ENCODE measurements around the gene TRDN. TPM values are rescaled to one million over a fixed set of nuclear protein-coding genes. Genes with fewer than 3 reads are reported as not detected.
"Not testable (repeated sequence)": the region's sequence is repeated elsewhere in the genome, so short reads cannot be mapped to it uniquely, and the experiment has no call there.

The TRDN gene
- total RNA-seq, 1 donor from 2014 or later, result not detected

DNA sequence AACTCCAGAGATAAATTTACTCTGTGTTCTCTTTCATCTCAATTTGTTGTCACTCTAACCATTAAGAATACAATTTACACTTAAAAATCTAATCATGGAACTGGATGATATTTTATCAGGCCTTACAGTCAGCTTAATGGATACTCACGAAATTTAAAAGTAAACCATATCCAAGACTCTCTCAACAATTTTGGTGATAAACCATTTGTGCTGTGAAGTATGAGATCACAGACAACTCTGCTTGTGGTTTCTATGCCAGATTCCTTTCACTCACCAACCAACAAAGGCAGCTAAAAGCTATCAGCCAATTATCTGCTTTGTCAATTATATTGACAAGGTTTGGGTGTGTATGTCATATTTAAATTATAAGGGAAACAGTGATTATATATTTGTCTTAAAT is 155.8 kb downstream of the TRDN start:
- TF ChIP-seq, protein P1, sequence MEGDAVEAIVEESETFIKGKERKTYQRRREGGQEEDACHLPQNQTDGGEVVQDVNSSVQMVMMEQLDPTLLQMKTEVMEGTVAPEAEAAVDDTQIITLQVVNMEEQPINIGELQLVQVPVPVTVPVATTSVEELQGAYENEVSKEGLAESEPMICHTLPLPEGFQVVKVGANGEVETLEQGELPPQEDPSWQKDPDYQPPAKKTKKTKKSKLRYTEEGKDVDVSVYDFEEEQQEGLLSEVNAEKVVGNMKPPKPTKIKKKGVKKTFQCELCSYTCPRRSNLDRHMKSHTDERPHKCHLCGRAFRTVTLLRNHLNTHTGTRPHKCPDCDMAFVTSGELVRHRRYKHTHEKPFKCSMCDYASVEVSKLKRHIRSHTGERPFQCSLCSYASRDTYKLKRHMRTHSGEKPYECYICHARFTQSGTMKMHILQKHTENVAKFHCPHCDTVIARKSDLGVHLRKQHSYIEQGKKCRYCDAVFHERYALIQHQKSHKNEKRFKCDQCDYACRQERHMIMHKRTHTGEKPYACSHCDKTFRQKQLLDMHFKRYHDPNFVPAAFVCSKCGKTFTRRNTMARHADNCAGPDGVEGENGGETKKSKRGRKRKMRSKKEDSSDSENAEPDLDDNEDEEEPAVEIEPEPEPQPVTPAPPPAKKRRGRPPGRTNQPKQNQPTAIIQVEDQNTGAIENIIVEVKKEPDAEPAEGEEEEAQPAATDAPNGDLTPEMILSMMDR (conservative IDR thresholded peaks at IDR 0.05; ENCODE audit: low read depth, low read length), result no peak
- no peak overlapping the region for H3K4me3 ChIP-seq (ENCODE audit: low read depth, low read length)
- no peak for DNase-seq (ENCODE audit: low read depth)

DNA sequence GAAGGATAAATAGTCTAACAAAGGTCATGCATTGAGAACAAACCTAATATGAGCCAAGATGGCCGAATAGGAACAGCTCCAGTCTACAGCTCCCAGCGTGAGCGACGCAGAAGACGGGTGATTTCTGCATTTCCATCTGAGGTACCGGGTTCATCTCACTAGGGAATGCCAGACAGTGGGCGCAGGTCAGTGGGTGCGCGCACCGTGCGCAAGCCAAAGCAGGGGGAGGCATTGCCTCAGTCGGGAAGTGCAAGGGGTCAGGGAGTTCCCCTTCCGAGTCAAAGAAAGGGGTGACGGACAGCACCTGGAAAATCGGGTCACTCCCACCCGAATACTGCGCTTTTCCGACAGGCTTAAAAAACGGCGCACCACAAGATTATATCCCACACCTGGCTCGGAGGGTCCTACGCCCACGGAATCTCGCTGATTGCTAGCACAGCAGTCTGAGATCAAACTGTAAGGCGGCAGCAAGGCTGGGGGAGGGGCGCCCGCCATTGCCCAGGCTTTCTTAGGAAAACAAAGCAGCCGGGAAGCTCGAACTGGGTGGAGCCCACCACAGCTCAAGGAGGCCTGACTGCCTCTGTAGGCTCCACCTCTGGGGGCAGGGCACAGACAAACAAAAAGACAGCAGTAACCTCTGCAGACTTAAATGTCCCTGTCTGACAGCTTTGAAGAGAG is 164.6 kb downstream of the TRDN start:
- not testable (repeated sequence) for DNase-seq (ENCODE audit: low read depth); H3K4me3 ChIP-seq (ENCODE audit: low read depth, low read length)

DNA sequence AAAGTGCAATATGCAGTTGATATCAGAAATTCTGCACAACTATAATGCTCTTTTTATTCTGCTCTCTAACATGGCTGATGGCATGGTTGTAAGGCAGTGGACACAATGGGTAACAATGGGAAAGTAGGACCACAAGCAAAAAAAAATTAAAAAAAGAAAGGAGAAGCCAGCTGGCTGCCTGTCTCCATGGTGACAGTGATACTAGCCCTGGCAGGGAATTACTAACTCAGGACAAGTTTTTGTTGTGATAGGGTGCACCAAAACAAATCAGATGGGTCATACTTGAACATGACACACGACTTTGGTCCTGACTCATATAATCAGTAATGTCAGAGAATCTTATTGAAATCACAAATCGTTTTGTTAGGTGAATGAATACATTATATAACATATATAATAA is 169.4 kb downstream of the TRDN start:
- no peak overlapping the region for H3K4me3 ChIP-seq (ENCODE audit: low read depth, low read length)
- no peak for DNase-seq (ENCODE audit: low read depth)
- TF ChIP-seq, protein P1 (conservative IDR thresholded peaks at IDR 0.05; ENCODE audit: low read depth, low read length), result no peak

DNA sequence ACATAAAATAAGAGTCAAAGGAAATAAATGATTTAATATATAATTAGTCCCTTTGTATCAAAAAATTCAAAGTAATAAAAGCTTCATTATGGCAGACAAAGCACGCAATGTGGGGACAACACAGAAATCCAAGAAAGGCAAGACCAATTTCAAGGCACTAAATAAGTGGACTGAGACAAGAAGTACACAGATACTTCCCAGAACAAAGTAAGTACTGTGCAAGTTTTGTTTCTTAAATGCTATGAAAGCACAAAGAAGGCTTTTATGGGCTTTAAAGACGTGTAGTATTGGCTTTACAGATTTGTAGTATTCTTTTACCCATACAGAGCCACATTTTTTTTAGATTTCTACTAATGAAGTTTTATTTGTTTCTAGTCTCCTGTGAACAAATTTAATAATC is 174.6 kb downstream of the TRDN start:
- no peak for DNase-seq (ENCODE audit: low read depth)
- H3K4me3 ChIP-seq (ENCODE audit: low read depth, low read length), result no peak overlapping the region
- TF ChIP-seq, protein P1 (conservative IDR thresholded peaks at IDR 0.05; ENCODE audit: low read depth, low read length), result no peak

DNA sequence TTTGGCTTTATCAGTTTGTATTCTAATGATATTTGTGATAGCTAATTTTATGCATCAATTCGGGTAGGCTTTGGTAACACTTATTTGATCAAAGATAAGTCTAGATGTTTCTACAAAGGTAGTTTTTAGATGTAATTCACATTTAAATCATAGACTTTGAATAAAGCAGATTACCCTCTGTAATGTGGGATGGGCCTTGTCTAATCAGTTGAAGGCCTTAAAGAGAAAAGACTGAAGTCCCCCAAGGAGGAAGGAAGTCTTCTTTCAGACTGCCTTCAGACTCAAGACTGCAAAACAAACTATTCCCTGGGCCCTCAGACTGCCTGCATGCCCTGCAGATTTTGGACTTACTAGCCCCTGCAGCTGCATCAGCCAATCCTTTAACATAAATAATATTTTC is 178.5 kb downstream of the TRDN start:
- TF ChIP-seq, protein P1 (conservative IDR thresholded peaks at IDR 0.05; ENCODE audit: low read depth, low read length), result no peak
- H3K4me3 ChIP-seq (ENCODE audit: low read depth, low read length), result no peak overlapping the region
- DNase-seq (ENCODE audit: low read depth), result no peak

DNA sequence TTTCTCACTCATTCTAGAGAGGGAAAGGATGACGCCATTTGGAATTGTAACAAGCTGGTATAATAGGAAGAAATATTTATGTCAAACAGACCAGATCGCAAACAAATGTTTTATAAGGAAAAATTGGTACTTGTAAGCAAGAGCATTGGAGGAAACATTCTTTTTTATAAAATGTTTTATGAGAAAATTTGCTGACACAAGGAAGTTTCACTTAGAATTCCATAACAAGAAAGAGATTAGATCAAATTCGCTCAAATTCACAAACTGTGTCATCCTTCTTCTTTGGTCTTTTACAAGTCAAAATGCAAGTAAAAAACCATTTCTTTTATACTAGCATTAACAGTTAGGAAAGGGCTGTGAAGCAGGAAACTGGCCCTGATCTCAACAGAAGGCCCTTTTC is 179.9 kb downstream of the TRDN start:
- TF ChIP-seq, protein P1 (conservative IDR thresholded peaks at IDR 0.05; ENCODE audit: low read depth, low read length), result no peak
- no peak for DNase-seq (ENCODE audit: low read depth)
- H3K4me3 ChIP-seq (ENCODE audit: low read depth, low read length), result no peak overlapping the region

DNA sequence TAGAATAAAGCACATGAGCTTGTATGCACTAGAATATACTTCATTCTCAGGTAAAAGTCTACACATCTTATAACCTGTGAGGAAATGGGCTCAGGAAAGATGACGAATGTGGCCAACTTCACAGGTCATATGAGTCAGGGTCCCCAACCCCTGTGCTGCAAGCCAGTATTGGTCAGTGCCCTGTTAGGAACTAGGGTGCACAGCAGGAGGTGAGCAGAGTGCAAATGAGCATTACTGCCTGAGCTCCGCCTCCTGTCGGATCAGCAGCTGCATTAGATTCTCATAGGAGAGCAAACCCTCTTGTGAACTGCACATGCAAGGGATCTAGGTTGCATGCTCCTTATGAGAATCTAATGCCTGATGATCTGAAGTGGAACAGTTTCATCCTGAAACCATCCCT is 182.3 kb downstream of the TRDN start:
- no peak for DNase-seq (ENCODE audit: low read depth)
- no peak overlapping the region for H3K4me3 ChIP-seq (ENCODE audit: low read depth, low read length)
- TF ChIP-seq, protein P1 (conservative IDR thresholded peaks at IDR 0.05; ENCODE audit: low read depth, low read length), result no peak

DNA sequence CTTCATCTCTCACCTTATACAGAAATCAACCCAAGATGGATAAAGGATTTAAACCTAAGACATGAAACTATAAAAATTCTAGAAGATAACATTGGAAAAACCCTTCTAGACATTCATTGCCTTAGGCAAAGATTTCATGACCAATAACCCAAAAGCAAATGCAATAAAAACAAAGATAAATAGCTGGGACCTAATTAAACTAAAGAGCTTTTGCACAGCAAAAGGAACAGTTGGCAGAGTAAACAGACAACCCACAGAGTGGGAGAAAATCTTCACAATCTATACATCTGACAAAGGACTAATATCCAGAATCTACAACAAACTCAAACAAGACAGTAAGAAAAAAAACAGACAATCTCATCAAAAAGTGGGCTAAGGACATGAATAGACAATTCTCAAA is 183.7 kb downstream of the TRDN start:
- not testable (repeated sequence) for DNase-seq (ENCODE audit: low read depth); H3K4me3 ChIP-seq (ENCODE audit: low read depth, low read length)

Data from epithelial cell of proximal tubule (primary cell).